GM18498 (cell line): ENCODE measurements around the gene CACNA2D4.
A peak's percentile ranks its signal among the peaks of the same experiment; 100 is the strongest.
"Not testable (repeated sequence)": the region's sequence is repeated elsewhere in the genome, so short reads cannot be mapped to it uniquely, and the experiment has no call there.

ENCODE experiments used
- ATAC-seq: cut with Tn5 transposase; IDR thresholded peaks from one replicate; pipeline ENCODE4 v1.9.1; 2021; ENCODE audit warnings: mild to moderate bottlenecking, moderate library complexity; ENCODE audit not compliant: unreplicated experiment

Gene CACNA2D4, protein sequence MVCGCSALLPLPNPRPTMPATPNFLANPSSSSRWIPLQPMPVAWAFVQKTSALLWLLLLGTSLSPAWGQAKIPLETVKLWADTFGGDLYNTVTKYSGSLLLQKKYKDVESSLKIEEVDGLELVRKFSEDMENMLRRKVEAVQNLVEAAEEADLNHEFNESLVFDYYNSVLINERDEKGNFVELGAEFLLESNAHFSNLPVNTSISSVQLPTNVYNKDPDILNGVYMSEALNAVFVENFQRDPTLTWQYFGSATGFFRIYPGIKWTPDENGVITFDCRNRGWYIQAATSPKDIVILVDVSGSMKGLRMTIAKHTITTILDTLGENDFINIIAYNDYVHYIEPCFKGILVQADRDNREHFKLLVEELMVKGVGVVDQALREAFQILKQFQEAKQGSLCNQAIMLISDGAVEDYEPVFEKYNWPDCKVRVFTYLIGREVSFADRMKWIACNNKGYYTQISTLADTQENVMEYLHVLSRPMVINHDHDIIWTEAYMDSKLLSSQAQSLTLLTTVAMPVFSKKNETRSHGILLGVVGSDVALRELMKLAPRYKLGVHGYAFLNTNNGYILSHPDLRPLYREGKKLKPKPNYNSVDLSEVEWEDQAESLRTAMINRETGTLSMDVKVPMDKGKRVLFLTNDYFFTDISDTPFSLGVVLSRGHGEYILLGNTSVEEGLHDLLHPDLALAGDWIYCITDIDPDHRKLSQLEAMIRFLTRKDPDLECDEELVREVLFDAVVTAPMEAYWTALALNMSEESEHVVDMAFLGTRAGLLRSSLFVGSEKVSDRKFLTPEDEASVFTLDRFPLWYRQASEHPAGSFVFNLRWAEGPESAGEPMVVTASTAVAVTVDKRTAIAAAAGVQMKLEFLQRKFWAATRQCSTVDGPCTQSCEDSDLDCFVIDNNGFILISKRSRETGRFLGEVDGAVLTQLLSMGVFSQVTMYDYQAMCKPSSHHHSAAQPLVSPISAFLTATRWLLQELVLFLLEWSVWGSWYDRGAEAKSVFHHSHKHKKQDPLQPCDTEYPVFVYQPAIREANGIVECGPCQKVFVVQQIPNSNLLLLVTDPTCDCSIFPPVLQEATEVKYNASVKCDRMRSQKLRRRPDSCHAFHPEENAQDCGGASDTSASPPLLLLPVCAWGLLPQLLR

DNA sequence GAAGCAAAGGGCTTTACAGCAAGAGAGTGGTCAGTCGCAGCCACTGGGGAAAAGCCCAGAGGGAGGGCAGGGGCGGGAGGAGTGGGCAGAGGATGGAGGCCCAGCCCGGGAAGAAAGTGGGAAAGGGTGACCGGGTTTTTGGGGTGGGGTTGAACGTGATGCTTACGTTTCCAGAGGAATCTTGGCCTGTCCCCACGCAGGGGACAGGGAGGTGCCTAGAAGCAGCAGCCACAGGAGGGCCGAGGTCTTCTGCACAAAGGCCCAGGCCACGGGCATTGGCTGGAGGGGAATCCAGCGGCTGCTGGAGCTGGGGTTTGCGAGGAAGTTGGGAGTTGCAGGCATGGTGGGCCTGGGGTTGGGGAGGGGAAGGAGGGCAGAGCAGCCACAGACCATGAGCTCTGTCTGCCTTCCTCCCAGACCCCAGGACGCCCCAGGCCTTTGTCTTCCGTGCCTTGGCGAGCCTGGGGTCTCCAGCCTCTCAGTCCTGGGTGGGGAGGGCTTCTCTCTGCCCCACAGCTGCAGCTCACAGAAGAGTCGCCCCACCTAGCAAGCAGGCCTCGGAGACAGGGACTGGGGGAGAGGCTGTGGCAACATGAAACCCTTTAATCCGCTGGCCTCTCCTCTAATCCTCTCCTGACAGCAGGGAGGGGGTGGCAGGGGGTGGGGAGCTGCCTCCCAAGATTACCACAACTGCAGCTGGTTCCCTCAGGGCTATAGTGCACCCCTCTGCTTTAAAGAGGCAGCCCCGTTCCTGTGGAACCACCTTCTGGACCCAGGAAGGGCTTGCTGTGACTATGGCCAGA, at the start of gene CACNA2D4:
CACNA2D4 (minus strand) TSS at position 572 of the 803 bp plus-strand sequence; CDS start at position 393, 179 bp downstream.
- ATAC-seq: no peak

GRCh38 chr12:1966561-1967226, 48.2 kb upstream of the CACNA2D4 start:
- no peak for ATAC-seq

DNA sequence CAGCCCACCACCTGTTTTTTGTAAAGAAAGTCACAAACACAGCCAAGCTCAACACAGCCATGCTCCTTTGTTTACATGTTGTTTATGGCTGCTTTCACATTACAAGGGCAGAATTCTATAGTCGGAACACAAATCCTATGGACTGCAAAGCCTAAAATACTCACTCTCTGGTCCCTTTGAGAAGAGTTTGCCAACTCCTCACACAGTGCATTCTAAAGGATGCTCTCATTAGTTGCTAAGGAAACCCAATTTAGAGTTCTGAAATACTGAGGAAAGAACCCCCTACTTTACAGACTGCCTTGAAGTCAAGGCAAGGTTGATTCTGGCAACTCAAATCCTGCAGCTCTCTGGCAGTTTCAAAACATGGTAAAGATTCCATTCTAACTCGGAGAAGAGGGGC, 47.5 kb upstream of the CACNA2D4 start:
- ATAC-seq: no peak

DNA sequence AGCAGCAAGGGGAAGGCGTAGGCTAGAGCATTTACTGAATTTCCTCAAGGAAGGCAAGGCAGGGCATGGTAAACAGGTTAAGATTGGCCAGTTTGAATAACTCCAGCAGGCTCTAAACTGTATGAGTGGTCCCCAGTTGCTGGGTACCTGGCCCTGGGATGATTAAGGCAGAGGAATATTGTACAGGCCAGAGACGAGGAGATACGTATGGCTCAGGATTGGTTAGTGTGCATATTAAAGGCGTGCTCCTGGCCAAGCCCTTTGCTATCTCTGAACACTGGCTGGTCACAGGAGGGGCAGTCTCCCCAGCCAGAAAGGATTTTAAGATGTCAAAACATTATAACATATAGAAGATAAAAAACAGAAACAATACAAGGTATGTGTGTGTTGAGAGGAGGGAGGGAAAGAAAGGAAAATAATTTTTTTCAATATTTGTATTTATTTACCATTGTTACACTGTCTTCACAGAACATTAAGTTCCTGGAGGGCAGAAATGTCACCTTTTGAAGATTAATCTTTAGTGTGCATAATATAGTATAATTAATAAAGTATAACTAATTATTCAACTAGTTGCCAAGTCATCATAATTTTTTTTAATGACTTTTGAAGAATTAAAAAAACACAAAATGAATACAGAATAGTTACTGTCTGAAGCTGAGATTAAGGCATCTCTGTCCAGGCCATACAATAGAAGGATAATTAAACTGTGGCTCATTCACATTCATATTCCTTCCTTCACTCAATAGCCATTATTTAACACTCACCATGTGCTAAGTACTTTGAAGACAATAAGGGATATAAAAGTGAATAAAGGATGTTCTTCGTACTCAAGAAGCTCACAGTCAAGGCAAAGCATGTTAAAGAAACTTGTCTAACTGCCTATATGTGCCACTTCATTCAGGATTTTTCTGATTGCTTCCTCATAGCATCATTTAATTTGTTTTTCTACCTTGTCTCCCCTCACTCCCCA, 43.9 kb upstream of the CACNA2D4 start:
- no peak for ATAC-seq

- no peak for ATAC-seq
These were observed 38.3 kb upstream of the CACNA2D4 start for GRCh38 chr12:1956716-1957115.

GRCh38 chr12:1949771-1950470, 31.5 kb upstream of the CACNA2D4 start:
- ATAC-seq: no peak

GRCh38 chr12:1948883-1949282, 30.4 kb upstream of the CACNA2D4 start:
- no peak for ATAC-seq

GRCh38 chr12:1947081-1947480, 28.6 kb upstream of the CACNA2D4 start:
- no peak for ATAC-seq

GRCh38 chr12:1946296-1946695, 27.8 kb upstream of the CACNA2D4 start:
- ATAC-seq: no peak

DNA sequence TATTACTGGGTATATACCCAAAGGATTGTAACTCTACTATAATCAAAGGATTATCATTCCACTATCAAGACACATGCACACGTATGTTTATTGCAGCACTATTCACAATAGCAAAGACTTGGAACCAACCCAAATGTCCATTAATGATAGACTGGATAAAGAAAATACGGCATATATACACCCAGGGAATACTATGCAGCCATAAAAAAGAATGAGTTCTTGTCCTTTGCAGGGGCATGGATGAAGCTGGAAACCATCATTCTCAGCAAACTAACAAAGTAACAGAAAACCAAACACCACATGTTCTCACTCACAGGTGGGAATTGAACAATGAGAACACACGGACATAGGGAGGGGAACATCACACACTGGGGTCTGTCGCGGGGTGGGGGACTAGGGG, 27.1 kb upstream of the CACNA2D4 start:
- not testable (repeated sequence) for ATAC-seq

DNA sequence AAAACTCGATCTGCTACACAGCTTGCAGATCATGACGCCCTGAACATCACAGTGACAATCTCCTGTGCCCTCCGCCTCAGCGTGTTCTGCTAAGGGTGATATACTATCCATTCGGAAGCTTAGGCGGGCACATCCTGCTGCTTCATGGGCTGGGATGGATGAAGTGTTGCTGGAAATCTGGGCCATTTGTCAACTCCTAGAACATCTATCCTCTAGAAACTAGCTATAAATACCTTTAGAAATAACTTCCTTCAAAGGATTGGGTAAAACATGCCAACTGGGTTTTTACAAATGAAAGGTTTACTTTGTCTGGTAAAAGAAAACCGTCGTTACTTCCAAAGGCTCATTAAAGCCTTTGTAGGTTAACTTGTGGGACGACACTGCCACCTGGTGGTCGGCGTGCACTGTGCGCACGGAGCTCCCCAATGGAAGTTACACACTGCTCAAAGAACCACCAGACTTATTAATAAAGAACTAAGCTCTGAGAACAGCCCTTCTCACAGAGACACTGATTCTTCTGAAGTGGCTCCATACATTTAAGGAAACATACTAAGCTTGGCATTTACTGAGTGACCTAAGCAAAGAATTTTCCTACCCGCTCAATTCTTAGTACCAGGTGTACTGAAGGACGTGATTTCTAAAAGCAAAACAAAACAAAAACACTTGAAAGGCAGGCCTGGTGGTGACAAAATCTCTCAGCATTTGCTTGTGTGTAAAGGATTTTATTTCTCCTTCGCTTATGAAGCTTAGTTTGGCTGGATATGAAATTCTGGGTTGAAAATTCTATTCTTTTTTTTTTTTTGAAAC, 21.6 kb upstream of the CACNA2D4 start:
- ATAC-seq: peak; percentile 52

DNA sequence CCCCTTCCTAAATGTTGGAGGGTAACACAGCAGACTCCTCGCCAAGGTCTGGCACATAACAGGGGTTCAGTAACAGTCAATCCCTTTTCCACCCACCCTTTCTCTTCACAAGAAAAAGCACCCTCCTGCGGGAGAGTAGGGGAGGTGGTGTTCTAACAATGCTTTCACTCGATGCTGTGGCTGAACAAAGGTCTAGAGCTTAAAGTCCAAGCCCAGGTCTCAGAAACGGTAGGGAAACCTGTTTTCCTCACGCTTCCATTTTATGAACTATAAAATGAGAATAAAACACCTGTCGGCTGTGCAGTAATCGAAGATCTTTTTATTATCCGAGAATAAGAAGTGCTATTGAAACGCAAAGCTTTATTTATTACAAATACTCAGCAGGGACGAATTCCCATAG, 20.9 kb upstream of the CACNA2D4 start:
- ATAC-seq: no peak

GRCh38 chr12:1937481-1938224, 19.2 kb upstream of the CACNA2D4 start:
- ATAC-seq: no peak

GRCh38 chr12:1936406-1937320, 18.2 kb upstream of the CACNA2D4 start:
- no peak for ATAC-seq

- no peak for ATAC-seq
These were observed 17.4 kb upstream of the CACNA2D4 start for GRCh38 chr12:1935700-1936378.
